ENCODE results near the gene SLC34A1. TPM values are rescaled to one million over a fixed set of nuclear protein-coding genes. Genes with fewer than 3 reads are reported as not detected.

SLC34A1 gene
- total and polyA plus RNA-seq, 2 of the 13 experiments (the other 11 are each of a cell fraction or from before 2014, with no cell fraction given), result 0.03 to 0.20 TPM

DNA sequence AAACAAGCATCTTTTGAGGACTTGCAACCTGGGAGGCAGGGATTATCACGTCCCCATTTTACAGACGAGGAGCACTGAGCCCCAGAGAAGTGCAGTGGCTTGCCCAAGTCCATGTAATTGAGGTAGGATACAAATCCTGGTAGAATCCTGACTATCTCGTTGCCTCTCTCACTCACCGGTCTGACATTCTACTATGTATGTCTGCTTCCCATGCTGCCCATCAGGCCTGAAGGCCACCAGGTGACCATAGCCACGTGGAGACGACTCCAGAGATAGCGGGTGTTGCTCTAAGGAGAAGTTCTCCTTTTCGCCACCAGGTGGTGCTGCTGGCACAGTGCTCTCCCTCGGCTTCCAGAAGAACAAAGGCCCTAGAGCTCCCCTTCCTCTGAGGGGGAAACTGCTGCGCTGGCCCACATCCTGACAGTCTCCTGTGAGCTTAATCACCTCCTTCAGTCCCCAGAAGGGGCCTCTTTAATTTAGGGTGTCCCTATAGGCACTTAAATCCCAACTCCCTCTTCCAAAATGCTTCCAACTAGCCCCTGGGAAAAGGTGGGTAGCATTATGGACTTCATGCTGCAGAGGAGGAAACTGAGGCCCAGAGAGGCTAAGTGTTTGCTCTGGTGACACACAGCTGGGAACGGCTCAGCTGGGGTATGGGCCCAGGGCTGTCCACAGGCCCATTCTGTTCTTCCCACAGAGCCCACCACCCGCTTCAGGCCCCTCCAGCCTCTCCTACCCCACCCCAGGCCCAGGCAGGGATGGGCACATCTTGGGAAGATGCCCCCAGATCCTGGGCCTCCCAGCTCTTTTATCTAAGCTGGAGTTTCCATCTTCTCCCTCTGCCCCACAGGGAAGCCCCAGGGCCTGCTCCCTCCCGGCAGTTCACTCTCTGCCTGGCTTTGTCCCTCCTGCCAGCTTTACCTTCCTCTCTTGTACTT, 6.4 kb downstream of the SLC34A1 start (continued):
- TF ChIP-seq, protein P1, sequence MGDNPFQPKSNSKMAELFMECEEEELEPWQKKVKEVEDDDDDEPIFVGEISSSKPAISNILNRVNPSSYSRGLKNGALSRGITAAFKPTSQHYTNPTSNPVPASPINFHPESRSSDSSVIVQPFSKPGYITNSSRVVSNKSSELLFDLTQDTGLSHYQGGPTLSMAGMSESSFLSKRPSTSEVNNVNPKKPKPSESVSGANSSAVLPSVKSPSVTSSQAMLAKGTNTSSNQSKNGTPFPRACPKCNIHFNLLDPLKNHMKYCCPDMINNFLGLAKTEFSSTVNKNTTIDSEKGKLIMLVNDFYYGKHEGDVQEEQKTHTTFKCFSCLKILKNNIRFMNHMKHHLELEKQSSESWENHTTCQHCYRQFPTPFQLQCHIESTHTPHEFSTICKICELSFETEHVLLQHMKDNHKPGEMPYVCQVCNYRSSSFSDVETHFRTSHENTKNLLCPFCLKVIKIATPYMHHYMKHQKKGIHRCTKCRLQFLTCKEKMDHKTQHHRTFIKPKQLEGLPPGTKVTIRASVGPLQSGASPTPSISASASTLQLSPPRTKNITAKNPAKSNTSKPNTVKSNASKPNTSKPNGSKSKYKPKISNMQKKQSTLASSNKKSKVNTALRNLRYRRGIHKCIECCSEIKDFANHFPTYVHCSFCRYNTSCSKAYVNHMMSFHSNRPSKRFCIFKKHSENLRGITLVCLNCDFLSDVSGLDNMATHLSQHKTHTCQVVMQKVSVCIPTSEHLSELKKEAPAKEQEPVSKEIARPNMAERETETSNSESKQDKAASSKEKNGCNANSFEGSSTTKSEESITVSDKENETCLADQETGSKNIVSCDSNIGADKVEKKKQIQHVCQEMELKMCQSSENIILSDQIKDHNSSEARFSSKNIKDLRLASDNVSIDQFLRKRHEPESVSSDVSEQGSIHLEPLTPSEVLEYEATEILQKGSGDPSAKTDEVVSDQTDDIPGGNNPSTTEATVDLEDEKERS (CRISPR knock-in tag; IDR thresholded peaks at IDR 0.05), result 0 out of 2 replicates have a peak, but pooled peaks have one; percentile 43
- TF ChIP-seq, protein P2, sequence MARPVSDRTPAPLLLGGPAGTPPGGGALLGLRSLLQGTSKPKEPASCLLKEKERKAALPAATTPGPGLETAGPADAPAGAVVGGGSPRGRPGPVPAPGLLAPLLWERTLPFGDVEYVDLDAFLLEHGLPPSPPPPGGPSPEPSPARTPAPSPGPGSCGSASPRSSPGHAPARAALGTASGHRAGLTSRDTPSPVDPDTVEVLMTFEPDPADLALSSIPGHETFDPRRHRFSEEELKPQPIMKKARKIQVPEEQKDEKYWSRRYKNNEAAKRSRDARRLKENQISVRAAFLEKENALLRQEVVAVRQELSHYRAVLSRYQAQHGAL (CRISPR knock-in tag; IDR thresholded peaks at IDR 0.05; ENCODE audit: not compliant biosample characterization), result no peak
- TF ChIP-seq, protein P3, sequence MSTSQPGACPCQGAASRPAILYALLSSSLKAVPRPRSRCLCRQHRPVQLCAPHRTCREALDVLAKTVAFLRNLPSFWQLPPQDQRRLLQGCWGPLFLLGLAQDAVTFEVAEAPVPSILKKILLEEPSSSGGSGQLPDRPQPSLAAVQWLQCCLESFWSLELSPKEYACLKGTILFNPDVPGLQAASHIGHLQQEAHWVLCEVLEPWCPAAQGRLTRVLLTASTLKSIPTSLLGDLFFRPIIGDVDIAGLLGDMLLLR (CRISPR knock-in tag; IDR thresholded peaks at IDR 0.05), result no peak
- peak; percentile 18 for TF ChIP-seq SKI (IDR thresholded peaks at IDR 0.05; ENCODE audit: partially characterized antibody)
- TF ChIP-seq ZNF768 (CRISPR knock-in tag; IDR thresholded peaks at IDR 0.05), result peak; percentile 92
- TF ChIP-seq, protein P4, sequence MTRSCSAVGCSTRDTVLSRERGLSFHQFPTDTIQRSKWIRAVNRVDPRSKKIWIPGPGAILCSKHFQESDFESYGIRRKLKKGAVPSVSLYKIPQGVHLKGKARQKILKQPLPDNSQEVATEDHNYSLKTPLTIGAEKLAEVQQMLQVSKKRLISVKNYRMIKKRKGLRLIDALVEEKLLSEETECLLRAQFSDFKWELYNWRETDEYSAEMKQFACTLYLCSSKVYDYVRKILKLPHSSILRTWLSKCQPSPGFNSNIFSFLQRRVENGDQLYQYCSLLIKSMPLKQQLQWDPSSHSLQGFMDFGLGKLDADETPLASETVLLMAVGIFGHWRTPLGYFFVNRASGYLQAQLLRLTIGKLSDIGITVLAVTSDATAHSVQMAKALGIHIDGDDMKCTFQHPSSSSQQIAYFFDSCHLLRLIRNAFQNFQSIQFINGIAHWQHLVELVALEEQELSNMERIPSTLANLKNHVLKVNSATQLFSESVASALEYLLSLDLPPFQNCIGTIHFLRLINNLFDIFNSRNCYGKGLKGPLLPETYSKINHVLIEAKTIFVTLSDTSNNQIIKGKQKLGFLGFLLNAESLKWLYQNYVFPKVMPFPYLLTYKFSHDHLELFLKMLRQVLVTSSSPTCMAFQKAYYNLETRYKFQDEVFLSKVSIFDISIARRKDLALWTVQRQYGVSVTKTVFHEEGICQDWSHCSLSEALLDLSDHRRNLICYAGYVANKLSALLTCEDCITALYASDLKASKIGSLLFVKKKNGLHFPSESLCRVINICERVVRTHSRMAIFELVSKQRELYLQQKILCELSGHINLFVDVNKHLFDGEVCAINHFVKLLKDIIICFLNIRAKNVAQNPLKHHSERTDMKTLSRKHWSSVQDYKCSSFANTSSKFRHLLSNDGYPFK (CRISPR knock-in tag; IDR thresholded peaks at IDR 0.05; ENCODE audit: borderline replicate concordance), result no peak; the same call in 1 of the 2 replicates
- TF ChIP-seq, protein P5, sequence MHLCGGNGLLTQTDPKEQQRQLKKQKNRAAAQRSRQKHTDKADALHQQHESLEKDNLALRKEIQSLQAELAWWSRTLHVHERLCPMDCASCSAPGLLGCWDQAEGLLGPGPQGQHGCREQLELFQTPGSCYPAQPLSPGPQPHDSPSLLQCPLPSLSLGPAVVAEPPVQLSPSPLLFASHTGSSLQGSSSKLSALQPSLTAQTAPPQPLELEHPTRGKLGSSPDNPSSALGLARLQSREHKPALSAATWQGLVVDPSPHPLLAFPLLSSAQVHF (CRISPR knock-in tag; IDR thresholded peaks at IDR 0.05), result no peak
- no peak for TF ChIP-seq ZBTB21 (CRISPR knock-in tag; IDR thresholded peaks at IDR 0.05)
- no peak for TF ChIP-seq ZSCAN21 (CRISPR knock-in tag; IDR thresholded peaks at IDR 0.05; ENCODE audit: borderline replicate concordance)
- no peak for TF ChIP-seq ZFP36 (IDR thresholded peaks at IDR 0.05; ENCODE audit: borderline replicate concordance, low read depth, low read length, partially characterized antibody)
- TF ChIP-seq ZNF839 (CRISPR knock-in tag; IDR thresholded peaks at IDR 0.05; ENCODE audit: borderline replicate concordance), result no peak
- TF ChIP-seq PAF1 (CRISPR knock-in tag; IDR thresholded peaks at IDR 0.05), result no peak
- TF ChIP-seq ZFP37 (CRISPR knock-in tag; IDR thresholded peaks at IDR 0.05; ENCODE audit: borderline replicate concordance), result no peak
- no peak for TF ChIP-seq SIX1 (CRISPR knock-in tag; IDR thresholded peaks at IDR 0.05; ENCODE audit: borderline replicate concordance)
- TF ChIP-seq, protein P6, sequence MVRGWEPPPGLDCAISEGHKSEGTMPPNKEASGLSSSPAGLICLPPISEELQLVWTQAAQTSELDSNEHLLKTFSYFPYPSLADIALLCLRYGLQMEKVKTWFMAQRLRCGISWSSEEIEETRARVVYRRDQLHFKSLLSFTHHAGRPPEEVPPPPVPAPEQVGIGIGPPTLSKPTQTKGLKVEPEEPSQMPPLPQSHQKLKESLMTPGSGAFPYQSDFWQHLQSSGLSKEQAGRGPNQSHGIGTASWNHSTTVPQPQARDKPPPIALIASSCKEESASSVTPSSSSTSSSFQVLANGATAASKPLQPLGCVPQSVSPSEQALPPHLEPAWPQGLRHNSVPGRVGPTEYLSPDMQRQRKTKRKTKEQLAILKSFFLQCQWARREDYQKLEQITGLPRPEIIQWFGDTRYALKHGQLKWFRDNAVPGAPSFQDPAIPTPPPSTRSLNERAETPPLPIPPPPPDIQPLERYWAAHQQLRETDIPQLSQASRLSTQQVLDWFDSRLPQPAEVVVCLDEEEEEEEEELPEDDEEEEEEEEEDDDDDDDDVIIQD (CRISPR knock-in tag; IDR thresholded peaks at IDR 0.05; ENCODE audit: low read depth), result 0 out of 2 replicates have a peak, but pooled peaks have one; percentile 30
- TF ChIP-seq, protein P7, sequence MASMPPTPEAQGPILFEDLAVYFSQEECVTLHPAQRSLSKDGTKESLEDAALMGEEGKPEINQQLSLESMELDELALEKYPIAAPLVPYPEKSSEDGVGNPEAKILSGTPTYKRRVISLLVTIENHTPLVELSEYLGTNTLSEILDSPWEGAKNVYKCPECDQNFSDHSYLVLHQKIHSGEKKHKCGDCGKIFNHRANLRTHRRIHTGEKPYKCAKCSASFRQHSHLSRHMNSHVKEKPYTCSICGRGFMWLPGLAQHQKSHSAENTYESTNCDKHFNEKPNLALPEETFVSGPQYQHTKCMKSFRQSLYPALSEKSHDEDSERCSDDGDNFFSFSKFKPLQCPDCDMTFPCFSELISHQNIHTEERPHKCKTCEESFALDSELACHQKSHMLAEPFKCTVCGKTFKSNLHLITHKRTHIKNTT (CRISPR knock-in tag; IDR thresholded peaks at IDR 0.05), result no peak
